Prostate gland (tissue), 2 donors: Measurements from ENCODE around the gene SMIM21.

ENCODE experiments used
- CTCF ChIP-seq, 4 experiments: fragments of 200-600 bp in 2 of 4; fragments of 450-650 bp in 2 of 4; sonication (generic) in 2 of 4; IDR thresholded peaks; 1 replicate in 3 of 4; 2 replicates in 1 of 4; pipeline ENCODE4 v1.5.1; 2016 to 2019; ENCODE audit warnings: antibody characterized with exemption in 4 of 4, mild to moderate bottlenecking in 2 of 4, moderate library complexity in 2 of 4
- POLR2A ChIP-seq: fragments of 450-650 bp; IDR thresholded peaks from one replicate; pipeline ENCODE4 v1.6.1; 2016; ENCODE audit warnings: antibody characterized with exemption, mild to moderate bottlenecking
- POLR2AphosphoS5 ChIP-seq: sonication (generic); formaldehyde crosslinking; IDR thresholded peaks from one replicate; pipeline ENCODE4 v1.6.1; 2017; ENCODE audit warnings: antibody characterized with exemption

GRCh38 chr18:75365837-75366236, 61.7 kb downstream of the SMIM21 start:
- TF ChIP-seq CTCF (IDR thresholded peaks at IDR 0.05) (no peak), POLR2AphosphoS5 (no peak), POLR2A (no peak)
